ENCODE data around the gene UNC79.

DNA sequence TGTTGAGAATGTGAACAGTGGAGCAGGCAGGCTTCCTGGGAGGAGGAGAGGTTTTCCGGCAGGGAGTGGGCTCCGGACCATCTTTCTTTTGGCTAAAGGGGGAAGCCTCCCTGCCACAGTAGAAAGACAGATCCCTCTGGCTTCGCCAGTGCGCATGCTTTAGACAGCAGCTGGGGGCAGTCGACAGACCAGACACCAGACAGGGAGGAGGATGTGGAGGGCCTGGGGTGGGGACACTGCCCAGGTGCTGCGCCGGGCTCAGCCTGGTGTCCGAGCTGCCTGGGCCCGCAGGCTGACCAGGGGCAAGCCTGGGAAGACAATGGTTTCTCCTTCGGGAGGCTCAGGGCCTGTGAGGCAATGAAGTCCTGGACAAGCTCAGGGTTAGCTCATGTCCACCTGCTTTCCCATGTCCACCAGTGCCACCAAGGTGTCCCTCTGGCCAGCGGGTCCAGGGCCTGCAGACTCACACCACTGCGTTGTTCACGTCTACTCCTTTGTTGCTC is 290.3 kb downstream of the UNC79 start:
- TF ChIP-seq, protein P1, sequence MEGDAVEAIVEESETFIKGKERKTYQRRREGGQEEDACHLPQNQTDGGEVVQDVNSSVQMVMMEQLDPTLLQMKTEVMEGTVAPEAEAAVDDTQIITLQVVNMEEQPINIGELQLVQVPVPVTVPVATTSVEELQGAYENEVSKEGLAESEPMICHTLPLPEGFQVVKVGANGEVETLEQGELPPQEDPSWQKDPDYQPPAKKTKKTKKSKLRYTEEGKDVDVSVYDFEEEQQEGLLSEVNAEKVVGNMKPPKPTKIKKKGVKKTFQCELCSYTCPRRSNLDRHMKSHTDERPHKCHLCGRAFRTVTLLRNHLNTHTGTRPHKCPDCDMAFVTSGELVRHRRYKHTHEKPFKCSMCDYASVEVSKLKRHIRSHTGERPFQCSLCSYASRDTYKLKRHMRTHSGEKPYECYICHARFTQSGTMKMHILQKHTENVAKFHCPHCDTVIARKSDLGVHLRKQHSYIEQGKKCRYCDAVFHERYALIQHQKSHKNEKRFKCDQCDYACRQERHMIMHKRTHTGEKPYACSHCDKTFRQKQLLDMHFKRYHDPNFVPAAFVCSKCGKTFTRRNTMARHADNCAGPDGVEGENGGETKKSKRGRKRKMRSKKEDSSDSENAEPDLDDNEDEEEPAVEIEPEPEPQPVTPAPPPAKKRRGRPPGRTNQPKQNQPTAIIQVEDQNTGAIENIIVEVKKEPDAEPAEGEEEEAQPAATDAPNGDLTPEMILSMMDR (IDR thresholded peaks at IDR 0.05; ENCODE audit: low read length) = no peak
- TF ChIP-seq EZH2 (IDR thresholded peaks at IDR 0.05; ENCODE audit: borderline replicate concordance, low read length) = no peak

Measured in OCI-LY1 (cell line).